IMR-90 (cell line): ENCODE results near the gene ANKRD55. TPM values are rescaled to one million over a fixed set of nuclear protein-coding genes. Genes with fewer than 3 reads are reported as not detected.

Experiments
- ATAC-seq: fragments of 200-7000 bp; cut with Tn5 transposase; 2 replicates; pipeline ENCODE4 v1.9.1; 2020; ENCODE audit warnings: low read depth, mild to moderate bottlenecking, moderate library complexity
- BruUV-seq: library from RNA; stranded (reverse); fragments of 400-500 nt; replicated peaks from 2 replicates; lab custom pipeline; 2021; lab: Mats Ljungman, UMichigan
- CTCF ChIA-PET: fragments of 300-600 bp; formaldehyde crosslinking; extraction: SDS; loops from one replicate; lab custom pipeline; 2021; ENCODE audit warnings: antibody characterized with exemption; lab: Yijun Ruan, JAX
- POLR2A ChIA-PET: fragments of 300-600 bp; sonication (Branson Sonifier 250); formaldehyde crosslinking; loops from one replicate; lab custom pipeline; 2022; ENCODE audit warnings: antibody characterized with exemption; ENCODE audit not compliant: unreplicated experiment; lab: Charles Lee
- DNase-seq: peaks from one replicate; pipeline ENCODE4 v3.0.0; 2013
- H2AFZ ChIP-seq: replicated peaks from 2 replicates; pipeline ENCODE3; 2013; ENCODE audit warnings: low read length, mild to moderate bottlenecking; ENCODE audit not compliant: poor library complexity
- H2AK5ac ChIP-seq: 2 replicates; pipeline ENCODE4 v1.6.1; 2013; ENCODE audit warnings: low read depth, low read length, inconsistent platforms
- H2AK9ac ChIP-seq: replicated peaks from 2 replicates; pipeline ENCODE3; 2013; ENCODE audit warnings: mild to moderate bottlenecking, low read depth, low read length, moderate library complexity; ENCODE audit not compliant: poor library complexity
- H2BK120ac ChIP-seq: 2 replicates; pipeline ENCODE4 v1.6.1; 2013; ENCODE audit warnings: low read depth, low read length, inconsistent platforms
- H2BK15ac ChIP-seq: 3 replicates; pipeline ENCODE4 v1.6.1; 2013; ENCODE audit warnings: low read depth, low read length, inconsistent platforms
- H2BK20ac ChIP-seq: 2 replicates; pipeline ENCODE4 v1.6.1; 2013; ENCODE audit warnings: low read depth, mild to moderate bottlenecking, inconsistent platforms, low read length, moderate library complexity
- H2BK5ac ChIP-seq: 2 replicates; pipeline ENCODE4 v1.6.1; 2013; ENCODE audit warnings: mild to moderate bottlenecking, low read depth, low read length, inconsistent platforms; ENCODE audit not compliant: poor library complexity, severe bottlenecking
- H3K14ac ChIP-seq: replicated peaks from 2 replicates; pipeline ENCODE4 v1.6.1; 2013; ENCODE audit warnings: low read depth, low read length, inconsistent platforms
- H3K18ac ChIP-seq: 2 replicates; pipeline ENCODE4 v1.6.1; 2013; ENCODE audit warnings: low read depth, low read length, control low read depth
- H3K23ac ChIP-seq: 2 replicates; pipeline ENCODE4 v1.6.1; 2013; ENCODE audit warnings: low read depth, low read length, inconsistent platforms
- H3K27ac ChIP-seq: 2 replicates; pipeline ENCODE4 v1.5.1; 2013; ENCODE audit warnings: mild to moderate bottlenecking, control low read depth, low read length; ENCODE audit not compliant: insufficient read depth
- H3K27me3 ChIP-seq: 2 replicates; pipeline ENCODE4 v1.6.1; 2013; ENCODE audit warnings: low read length; ENCODE audit not compliant: control insufficient read depth, insufficient read depth
- H3K36me3 ChIP-seq: 2 replicates; pipeline ENCODE4 v1.6.1; 2013; ENCODE audit warnings: low read length, mixed read lengths; ENCODE audit not compliant: control insufficient read depth, insufficient read depth
- H3K4ac ChIP-seq: 2 replicates; pipeline ENCODE4 v1.6.1; 2013; ENCODE audit warnings: low read depth, low read length, inconsistent platforms
- H3K4me1 ChIP-seq: 2 replicates; pipeline ENCODE4 v1.6.1; 2013; ENCODE audit warnings: low read length, mixed read lengths; ENCODE audit not compliant: control insufficient read depth, insufficient read depth
- H3K4me2 ChIP-seq: 2 replicates; pipeline ENCODE4 v1.6.1; 2013; ENCODE audit warnings: low read depth, mild to moderate bottlenecking, control low read depth, low read length, moderate library complexity
- H3K4me3 ChIP-seq: 2 replicates; pipeline ENCODE4 v1.5.1; 2013; ENCODE audit warnings: low read depth, mild to moderate bottlenecking, control low read depth, low read length, moderate library complexity; ENCODE audit not compliant: insufficient read depth
- H3K56ac ChIP-seq: 2 replicates; pipeline ENCODE4 v1.6.1; 2013; ENCODE audit warnings: low read length, inconsistent platforms; ENCODE audit not compliant: insufficient read depth; ENCODE audit errors: extremely low read depth
- H3K79me1 ChIP-seq, 2 experiments: 2 replicates each; pipeline ENCODE4 v1.6.1; 2013; ENCODE audit warnings: low read length in 2 of 2, inconsistent platforms in 1 of 2, low read depth in 1 of 2
- H3K9ac ChIP-seq: 2 replicates; pipeline ENCODE4 v1.6.1; 2013; ENCODE audit warnings: low read depth, low read length, control low read depth
- H3K9me1 ChIP-seq: 2 replicates; pipeline ENCODE4 v1.6.1; 2013; ENCODE audit warnings: low read length, inconsistent platforms; ENCODE audit not compliant: insufficient read depth
- H3K9me3 ChIP-seq: 2 replicates; pipeline ENCODE4 v1.6.1; 2013; ENCODE audit warnings: low read length; ENCODE audit not compliant: control insufficient read depth, insufficient read depth
- H4K20me1 ChIP-seq: 2 replicates; pipeline ENCODE4 v1.6.1; 2013; ENCODE audit warnings: low read length, inconsistent platforms; ENCODE audit not compliant: insufficient read depth
- H4K5ac ChIP-seq: 2 replicates; pipeline ENCODE4 v1.6.1; 2013; ENCODE audit warnings: mild to moderate bottlenecking, low read depth, low read length, control low read depth
- H4K8ac ChIP-seq, 2 experiments: 2 replicates each; pipeline ENCODE4 v1.6.1; 2013; ENCODE audit warnings: low read depth in 2 of 2, low read length in 2 of 2, control low read depth in 1 of 2, inconsistent platforms in 1 of 2
- H4K91ac ChIP-seq: 2 replicates; pipeline ENCODE4 v1.6.1; 2013; ENCODE audit warnings: low read depth, low read length, inconsistent platforms; ENCODE audit not compliant: insufficient read depth
- BHLHE40 ChIP-seq: fragments of 150-350 bp; IDR thresholded peaks from 2 replicates; pipeline ENCODE4 v1.6.1; 2016; ENCODE audit warnings: mild to moderate bottlenecking, low read depth, low read length
- CEBPB ChIP-seq: IDR thresholded peaks from 2 replicates; pipeline ENCODE4 v1.6.1; 2012; ENCODE audit warnings: low read depth, low read length, improper control_type of control experiment
- CHD1 ChIP-seq: IDR thresholded peaks from 2 replicates; pipeline ENCODE4 v1.6.1; 2012; ENCODE audit warnings: low read depth, low read length, improper control_type of control experiment
- CTCF ChIP-seq: conservative IDR thresholded peaks from 2 replicates; pipeline ENCODE4 v1.5.1; 2012; ENCODE audit warnings: mild to moderate bottlenecking, low read depth, low read length, improper control_type of control experiment
- ELK1 ChIP-seq: fragments of 150-350 bp; IDR thresholded peaks from 2 replicates; pipeline ENCODE4 v1.6.1; 2016; ENCODE audit warnings: low read depth, mild to moderate bottlenecking, low read length, moderate library complexity, borderline replicate concordance
- FOS ChIP-seq: fragments of 150-350 bp; IDR thresholded peaks from 2 replicates; pipeline ENCODE4 v1.6.1; 2016; ENCODE audit warnings: low read depth, low read length
- MAFK ChIP-seq: IDR thresholded peaks from 2 replicates; pipeline ENCODE4 v1.6.1; 2012; ENCODE audit warnings: low read depth, low read length, improper control_type of control experiment
- MAZ ChIP-seq: IDR thresholded peaks from 2 replicates; pipeline ENCODE4 v1.6.1; 2012; ENCODE audit warnings: low read depth, mild to moderate bottlenecking, low read length, improper control_type of control experiment, moderate library complexity, borderline replicate concordance
- MXI1 ChIP-seq: IDR thresholded peaks from 2 replicates; pipeline ENCODE4 v1.6.1; 2012; ENCODE audit warnings: low read depth, mild to moderate bottlenecking, low read length, moderate library complexity, borderline replicate concordance
- NFE2L2 ChIP-seq: fragments of 150-350 bp; IDR thresholded peaks from 2 replicates; pipeline ENCODE4 v1.6.1; 2016; ENCODE audit warnings: low read depth, mild to moderate bottlenecking, low read length
- POLR2A ChIP-seq: IDR thresholded peaks from 2 replicates; pipeline ENCODE4 v1.6.1; 2012; ENCODE audit warnings: mild to moderate bottlenecking, low read depth, low read length
- RAD21 ChIP-seq: IDR thresholded peaks from 2 replicates; pipeline ENCODE4 v1.6.1; 2012; ENCODE audit warnings: low read length, improper control_type of control experiment
- RCOR1 ChIP-seq: IDR thresholded peaks from 2 replicates; pipeline ENCODE4 v1.6.1; 2012; ENCODE audit warnings: mild to moderate bottlenecking, low read length, improper control_type of control experiment; ENCODE audit not compliant: insufficient replicate concordance
- RFX5 ChIP-seq: IDR thresholded peaks from 2 replicates; pipeline ENCODE4 v1.8.0; 2012; ENCODE audit warnings: low read depth, mild to moderate bottlenecking, low read length, moderate library complexity
- SMC3 ChIP-seq: fragments of 150-350 bp; IDR thresholded peaks from 2 replicates; pipeline ENCODE4 v1.6.1; 2016; ENCODE audit warnings: low read depth, mild to moderate bottlenecking, antibody characterized with exemption, low read length, moderate library complexity
- USF2 ChIP-seq: fragments of 150-350 bp; IDR thresholded peaks from 2 replicates; pipeline ENCODE4 v1.6.1; 2017; ENCODE audit warnings: mild to moderate bottlenecking, antibody characterized with exemption, low read length, low read depth
- WGBS, 2 experiments: methylation state at CpG; one replicate each; pipeline versions ENCODE4 v1.1.5 to v1.1.7; 2013; ENCODE audit warnings: missing lambda C conversion rate in 2 of 2; ENCODE audit not compliant: insufficient read length in 1 of 2; ENCODE audit errors: extremely low coverage in 2 of 2; 5-methylcytosine and 5-hydroxymethylcytosine counted together
- dilution Hi-C: fragments of 300-500 bp; cut with HindIII; formaldehyde crosslinking; loops from one replicate; pipeline ENCODE4 v1.14.3; 2018; ENCODE audit warnings: low sequenced_read_pairs; ENCODE audit not compliant: unreplicated experiment
- in situ Hi-C: fragments of 300-500 bp; cut with MboI; formaldehyde crosslinking; loops from 3 replicates; pipeline ENCODE4 v1.14.3; 2019; ENCODE audit warnings: low sequenced_read_pairs, inconsistent platforms, mixed read lengths
- intact Hi-C: fragments of 100-400 bp; cut with micrococcal nuclease; formaldehyde crosslinking; loops from 2 replicates; pipeline ENCODE4 v1.10.0; 2022
- polyA plus RNA-seq, 3 experiments: library from polyadenylated mRNA; depleted of rRNA; stranded (reverse); fragments of >200 nt; gene quantifications; 2 replicates each; pipeline ENCODE4 v1.2.3, GENCODE V29; 2012; ENCODE audit warnings: low replicate concordance in 1 of 3
- total RNA-seq: library from RNA; depleted of rRNA; stranded (reverse); fragments of >200 nt; gene quantifications from 2 replicates; pipeline ENCODE4 v1.2.3, GENCODE V29; 2012

Gene ANKRD55
- total and polyA plus RNA-seq, 2 of the 4 experiments (the other 2 are of a cell fraction) = not detected

- POLR2A ChIA-PET = no interaction called here
- Histone ChIP-seq H3K18ac (peak overlapping the region; percentile 2; the same call in 1 of the 2 replicates), H2BK120ac (peak overlapping the region; percentile 20; the same call in 1 of the 2 replicates), H2AK5ac (no peak overlapping the region), H3K4me2 (no peak overlapping the region), H2AK9ac (no peak overlapping the region), H3K9me1 (peaks cover 10% of the 10 kb centered on the region), H2AFZ (no peak overlapping the region), H4K8ac (no peak overlapping the region; a peak in 1 of 4 replicates), H4K5ac (no peak overlapping the region), H2BK5ac (no peak overlapping the region), H3K4ac (peak overlapping the region; percentile 33; the same call in 1 of the 2 replicates), H3K79me1 (no peaks in the 10 kb centered on the region), H2BK15ac (no peak overlapping the region), H2BK20ac (no peak overlapping the region), H3K27ac (no peak overlapping the region), H3K56ac (no peak overlapping the region), H3K4me3 (no peak overlapping the region), H3K23ac (no peak overlapping the region), H3K27me3 (no peaks in the 10 kb centered on the region), H4K91ac (peak overlapping the region; percentile 32; the same call in 1 of the 2 replicates), H3K4me1 (peaks cover 7% of the 10 kb centered on the region), H3K9me3 (peaks cover 2% of the 10 kb centered on the region; the same call in 1 of the 2 replicates), H4K20me1 (no peaks in the 10 kb centered on the region), H3K9ac (no peak overlapping the region), H3K14ac (no peak overlapping the region), H3K36me3 (no peaks in the 10 kb centered on the region)
- intact Hi-C loops = no loop called here
- in situ Hi-C loops = no loop called here
- CTCF ChIA-PET = no interaction called here
- WGBS, 2 experiments = no CpG with 5 or more reads among the region's 8 CpGs
- no peak for ATAC-seq
- TF ChIP-seq RFX5 (no peak), MAFK (no peak), RCOR1 (no peak), POLR2A (no peak), CHD1 (no peak), ELK1 (no peak), BHLHE40 (no peak), RAD21 (no peak), CTCF (no peak), NFE2L2 (no peak), FOS (no peak), MXI1 (no peak), USF2 (no peak), CEBPB (no peak), SMC3 (no peak), MAZ (no peak)
- DNase-seq = no peak
- dilution Hi-C loops = no loop called here
- BruUV-seq = no TSS peak
Observed at GRCh38 chr5:56185768-56186311, 47.3 kb downstream of the ANKRD55 start.
